Measurements from ENCODE around the gene ALDH9A1.

GRCh38 chr1:165661703-165662102, 36.7 kb downstream of the ALDH9A1 start:
- TF ChIP-seq CTCF (IDR thresholded peaks at IDR 0.05; ENCODE audit: low read length) (no peak), EZH2 (IDR thresholded peaks at IDR 0.05; ENCODE audit: borderline replicate concordance, low read length) (no peak)

Measured in OCI-LY1 (cell line).